HG02943 (cell line): ENCODE results near the gene HERC2.
"Not testable (repeated sequence)": the region's sequence is repeated elsewhere in the genome, so short reads cannot be mapped to it uniquely, and the experiment has no call there.

Experiments
- ATAC-seq: cut with Tn5 transposase; IDR thresholded peaks from one replicate; pipeline ENCODE4 v1.9.1; 2021; ENCODE audit warnings: mild to moderate bottlenecking, low read depth, moderate library complexity; ENCODE audit not compliant: unreplicated experiment

HERC2 gene

GRCh38 chr15:28227303-28227702 lies 94.7 kb downstream of the HERC2 start:
- ATAC-seq = not testable (repeated sequence)

GRCh38 chr15:28222612-28223011 lies 99.4 kb downstream of the HERC2 start:
- ATAC-seq = not testable (repeated sequence)

- not testable (repeated sequence) for ATAC-seq
Measured at GRCh38 chr15:28221696-28222095, 100.3 kb downstream of the HERC2 start.

GRCh38 chr15:28219116-28219515 lies 102.9 kb downstream of the HERC2 start:
- ATAC-seq = no peak

- not testable (repeated sequence) for ATAC-seq
Measured at GRCh38 chr15:28216946-28217546, 104.9 kb downstream of the HERC2 start.

GRCh38 chr15:28215521-28215920 lies 106.5 kb downstream of the HERC2 start:
- not testable (repeated sequence) for ATAC-seq

DNA sequence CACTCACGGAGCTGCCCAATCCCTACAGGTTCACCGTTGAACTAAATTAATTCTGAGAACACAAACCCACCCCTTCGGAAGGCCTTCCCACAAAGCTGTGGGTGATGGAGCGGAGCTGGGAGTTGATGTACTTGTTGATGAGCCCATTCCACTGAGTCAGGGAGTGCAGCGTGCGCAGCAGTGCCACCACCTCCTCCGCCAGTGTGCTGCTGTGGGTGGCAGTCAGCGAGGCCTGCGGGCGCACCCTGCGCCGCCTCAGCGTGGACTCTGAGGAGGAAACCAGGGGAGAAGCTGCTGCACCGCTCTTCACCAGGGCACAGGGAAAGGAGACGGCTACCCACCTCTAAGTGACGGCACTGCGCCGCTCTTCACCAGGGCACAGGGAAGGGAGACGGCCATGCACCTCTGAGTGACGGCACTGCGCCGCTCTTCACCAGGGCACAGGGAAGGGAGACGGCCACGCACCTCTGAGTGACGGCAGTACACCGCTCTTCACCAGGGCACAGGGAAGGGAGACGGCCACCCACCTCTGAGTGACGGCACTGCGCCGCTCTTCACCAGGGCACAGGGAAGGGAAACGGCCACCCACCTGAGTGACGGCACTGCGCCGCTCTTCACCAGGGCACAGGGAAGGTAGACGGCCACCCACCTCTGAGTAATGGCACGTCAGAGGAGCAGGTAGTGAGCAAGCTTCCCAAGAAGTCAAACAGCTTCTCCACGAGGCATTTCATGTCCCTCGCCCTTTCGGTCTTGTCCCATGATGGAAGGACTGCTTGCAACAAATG lies 107.8 kb downstream of the HERC2 start:
- not testable (repeated sequence) for ATAC-seq

DNA sequence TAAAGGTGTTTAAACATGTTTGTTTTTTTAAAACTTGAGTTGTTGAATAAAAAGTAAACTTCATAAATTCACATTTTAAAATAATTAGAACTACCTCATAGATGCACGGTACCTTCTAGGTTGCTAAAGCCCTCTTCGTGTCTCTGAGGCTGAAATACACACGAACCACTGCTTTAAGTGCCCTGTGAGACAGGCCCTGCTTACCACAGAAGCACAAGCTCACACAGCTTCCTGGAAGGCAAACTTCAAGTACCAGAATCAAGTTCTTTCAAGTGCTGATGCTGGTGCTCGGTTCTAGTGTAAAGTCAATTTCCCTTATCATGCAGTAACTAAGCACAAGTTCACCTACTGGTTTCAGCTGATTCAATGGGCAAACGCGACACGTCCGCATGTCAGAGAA lies 108.6 kb downstream of the HERC2 start:
- not testable (repeated sequence) for ATAC-seq

- no peak for ATAC-seq
Measured at GRCh38 chr15:28208583-28208982, 113.4 kb downstream of the HERC2 start.

GRCh38 chr15:28205640-28206039 lies 116.3 kb downstream of the HERC2 start:
- ATAC-seq = not testable (repeated sequence)

- ATAC-seq = not testable (repeated sequence)
Measured at GRCh38 chr15:28203055-28203828, 118.7 kb downstream of the HERC2 start.

- ATAC-seq = not testable (repeated sequence)
Measured at GRCh38 chr15:28202124-28202523, 119.9 kb downstream of the HERC2 start.

- not testable (repeated sequence) for ATAC-seq
Measured at GRCh38 chr15:28198215-28198614, 123.8 kb downstream of the HERC2 start.

DNA sequence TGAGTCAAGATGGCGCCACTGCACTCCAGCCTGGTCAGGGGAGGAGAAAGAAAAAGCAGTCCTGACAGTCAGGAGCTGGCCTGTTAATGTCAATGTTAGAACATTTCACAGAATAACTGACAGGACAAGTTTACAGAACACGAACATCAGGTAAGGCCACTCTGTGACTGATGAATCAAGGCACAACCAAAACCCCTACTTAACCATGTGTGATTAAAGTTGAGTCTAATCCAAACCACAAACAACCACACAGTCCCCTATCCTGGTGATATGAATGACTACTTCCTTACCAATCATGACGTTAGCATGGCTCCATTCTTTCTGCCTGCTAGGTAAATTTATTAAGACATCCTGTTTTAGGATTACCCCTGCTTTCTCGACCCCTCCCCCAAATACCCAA lies 124.3 kb downstream of the HERC2 start:
- ATAC-seq = not testable (repeated sequence)

- ATAC-seq = not testable (repeated sequence)
Measured at GRCh38 chr15:28196581-28196980, 125.4 kb downstream of the HERC2 start.

- no peak for ATAC-seq
Measured at GRCh38 chr15:28192772-28193171, 129.2 kb downstream of the HERC2 start.

DNA sequence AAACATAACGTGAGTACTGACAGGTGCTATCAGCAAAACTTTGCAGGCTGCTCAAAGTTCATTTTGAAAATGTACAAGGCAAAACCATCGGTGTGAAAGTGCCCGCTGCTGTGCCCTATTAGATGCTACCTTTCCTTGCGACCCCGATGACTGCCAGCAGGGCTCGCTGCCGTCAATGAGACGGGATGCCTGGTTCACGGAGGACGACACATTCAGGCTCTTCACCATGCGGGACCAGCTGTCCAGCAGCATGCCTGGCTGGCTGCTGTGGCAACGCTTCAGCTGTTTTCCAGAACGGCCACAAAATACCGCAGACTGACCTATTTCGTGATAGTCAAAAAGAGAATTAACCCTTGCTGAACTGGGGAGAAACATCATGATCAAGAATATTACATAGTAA lies 130.1 kb downstream of the HERC2 start:
- no peak for ATAC-seq

GRCh38 chr15:28190391-28191174 lies 131.4 kb downstream of the HERC2 start:
- ATAC-seq = no peak

DNA sequence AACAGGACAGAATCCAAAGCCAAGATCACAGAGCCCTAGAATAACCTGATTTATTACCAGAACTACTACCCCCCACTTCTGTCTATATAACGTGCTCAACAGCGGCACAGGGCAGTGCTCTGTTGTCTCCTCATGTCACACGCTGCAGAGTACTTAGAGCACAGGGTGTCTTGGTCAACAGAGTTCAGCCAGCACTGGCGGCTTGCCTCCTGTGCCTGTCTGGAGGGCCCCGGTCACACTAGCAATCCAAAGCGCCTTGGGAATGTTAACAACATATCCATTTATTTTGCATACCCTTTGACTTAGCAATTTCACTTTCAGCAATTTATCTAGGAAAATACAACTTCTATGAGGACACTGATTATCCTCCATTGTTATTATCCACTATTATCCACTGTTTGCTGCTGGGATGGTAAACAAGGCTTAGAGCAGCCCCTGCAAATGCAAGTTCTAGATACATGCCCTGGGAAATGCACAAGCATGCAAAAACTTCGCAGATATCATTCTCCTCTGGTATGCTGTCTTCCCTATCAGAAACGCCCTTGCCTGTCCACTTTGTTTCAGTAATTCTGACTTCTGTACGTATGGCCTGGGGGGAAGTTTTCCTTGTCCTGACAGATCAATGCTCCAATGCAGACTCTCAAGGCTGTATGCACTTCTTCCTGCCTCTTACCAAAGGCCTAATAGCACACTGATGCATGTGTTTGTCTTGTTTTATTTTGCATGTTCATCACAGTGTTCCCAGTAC lies 136.7 kb downstream of the HERC2 start:
- ATAC-seq = no peak

- ATAC-seq = no peak
Measured at GRCh38 chr15:28184166-28184565, 137.8 kb downstream of the HERC2 start.
